ENCODE measurements around the gene ISG20.
"Not testable (repeated sequence)": the region's sequence is repeated elsewhere in the genome, so short reads cannot be mapped to it uniquely, and the experiment has no call there.

- not testable (repeated sequence) for TF ChIP-seq CTCF, POLR2A, POLR2AphosphoS5 (IDR thresholded peaks at IDR 0.05)
These were observed 3.7 kb downstream of the ISG20 start for GRCh38 chr15:88642514-88642913.
